Measurements from ENCODE around the gene MYL3.

MYL3 gene

GRCh38 chr3:46876313-46877300 lies 13.4 kb upstream of the MYL3 start:
- Histone ChIP-seq H3K36me3 (ENCODE audit: control insufficient read depth, low read length) (no peaks in the 10 kb centered on the region), H3K4me2 (ENCODE audit: low read length) (no peak overlapping the region), H3K79me2 (ENCODE audit: control insufficient read depth, low read length) (no peaks in the 10 kb centered on the region), H3F3A (ENCODE audit: control insufficient read depth, insufficient read depth) (no peaks in the 10 kb centered on the region), H3K4me1 (ENCODE audit: control insufficient read depth, low read length) (peaks cover 21% of the 10 kb centered on the region), H4K20me1 (ENCODE audit: control insufficient read depth, insufficient read depth, low read depth, low read length) (no peaks in the 10 kb centered on the region), H3K4me3 (ENCODE audit: low read length) (no peak overlapping the region), H3K9me2 (replicated peaks; ENCODE audit: control insufficient read depth, low read length) (no peaks in the 10 kb centered on the region), H3K27me3 (ENCODE audit: control insufficient read depth, low read length) (peaks cover 26% of the 10 kb centered on the region), H3K9me3 (ENCODE audit: control insufficient read depth, insufficient read depth, low read length) (no peaks in the 10 kb centered on the region), H3K27ac (ENCODE audit: low read depth, low read length) (no peak overlapping the region)
- TF ChIP-seq EZH2phosphoT487 (IDR thresholded peaks at IDR 0.05; ENCODE audit: borderline replicate concordance, low read length) = no peak

GRCh38 chr3:46875560-46875959 lies 12.3 kb upstream of the MYL3 start:
- Histone ChIP-seq H3K36me3 (ENCODE audit: control insufficient read depth, low read length) (no peaks in the 10 kb centered on the region), H3K9me2 (replicated peaks; ENCODE audit: control insufficient read depth, low read length) (no peaks in the 10 kb centered on the region), H3K27ac (ENCODE audit: low read depth, low read length) (no peak overlapping the region), H3K4me1 (ENCODE audit: control insufficient read depth, low read length) (peaks cover 21% of the 10 kb centered on the region), H3K4me3 (ENCODE audit: low read length) (no peak overlapping the region), H3K4me2 (ENCODE audit: low read length) (no peak overlapping the region), H4K20me1 (ENCODE audit: control insufficient read depth, insufficient read depth, low read depth, low read length) (no peaks in the 10 kb centered on the region), H3K27me3 (ENCODE audit: control insufficient read depth, low read length) (peaks cover 26% of the 10 kb centered on the region), H3K9me3 (ENCODE audit: control insufficient read depth, insufficient read depth, low read length) (no peaks in the 10 kb centered on the region), H3F3A (ENCODE audit: control insufficient read depth, insufficient read depth) (no peaks in the 10 kb centered on the region), H3K79me2 (ENCODE audit: control insufficient read depth, low read length) (no peaks in the 10 kb centered on the region)
- TF ChIP-seq EZH2phosphoT487 (IDR thresholded peaks at IDR 0.05; ENCODE audit: borderline replicate concordance, low read length) = no peak

GRCh38 chr3:46874430-46874829 lies 11.2 kb upstream of the MYL3 start:
- Histone ChIP-seq H3K27ac (ENCODE audit: low read depth, low read length) (no peak overlapping the region), H3K4me2 (ENCODE audit: low read length) (no peak overlapping the region), H3K36me3 (ENCODE audit: control insufficient read depth, low read length) (no peaks in the 10 kb centered on the region), H3K27me3 (ENCODE audit: control insufficient read depth, low read length) (peaks cover 28% of the 10 kb centered on the region), H3K79me2 (ENCODE audit: control insufficient read depth, low read length) (no peaks in the 10 kb centered on the region), H3F3A (ENCODE audit: control insufficient read depth, insufficient read depth) (no peaks in the 10 kb centered on the region), H4K20me1 (ENCODE audit: control insufficient read depth, insufficient read depth, low read depth, low read length) (no peaks in the 10 kb centered on the region), H3K9me2 (replicated peaks; ENCODE audit: control insufficient read depth, low read length) (no peaks in the 10 kb centered on the region), H3K9me3 (ENCODE audit: control insufficient read depth, insufficient read depth, low read length) (no peaks in the 10 kb centered on the region), H3K4me1 (ENCODE audit: control insufficient read depth, low read length) (peaks cover 21% of the 10 kb centered on the region), H3K4me3 (ENCODE audit: low read length) (no peak overlapping the region)
- TF ChIP-seq EZH2phosphoT487 (IDR thresholded peaks at IDR 0.05; ENCODE audit: borderline replicate concordance, low read length) (no peak), CTCF (IDR thresholded peaks at IDR 0.05; ENCODE audit: low read depth, low read length, poor library complexity, severe bottlenecking) (no peak)

- no peaks in the 10 kb centered on the region for H3K36me3 ChIP-seq (ENCODE audit: control insufficient read depth, low read length)
- peaks cover 33% of the 10 kb centered on the region for H3K27me3 ChIP-seq (ENCODE audit: control insufficient read depth, low read length)
- H3K4me1 ChIP-seq (ENCODE audit: control insufficient read depth, low read length) = peaks cover 21% of the 10 kb centered on the region
- no peaks in the 10 kb centered on the region for H3K9me3 ChIP-seq (ENCODE audit: control insufficient read depth, insufficient read depth, low read length)
- no peak overlapping the region for H3K27ac ChIP-seq (ENCODE audit: low read depth, low read length)
- no peaks in the 10 kb centered on the region for H4K20me1 ChIP-seq (ENCODE audit: control insufficient read depth, insufficient read depth, low read depth, low read length)
- TF ChIP-seq CTCF (IDR thresholded peaks at IDR 0.05; ENCODE audit: low read depth, low read length, poor library complexity, severe bottlenecking) = no peak
- no peak for TF ChIP-seq EZH2phosphoT487 (IDR thresholded peaks at IDR 0.05; ENCODE audit: borderline replicate concordance, low read length)
- H3K9me2 ChIP-seq (replicated peaks; ENCODE audit: control insufficient read depth, low read length) = no peaks in the 10 kb centered on the region
- no peak overlapping the region for H3K4me3 ChIP-seq (ENCODE audit: low read length)
- no peak overlapping the region for H3K4me2 ChIP-seq (ENCODE audit: low read length)
- no peaks in the 10 kb centered on the region for H3F3A ChIP-seq (ENCODE audit: control insufficient read depth, insufficient read depth)
- H3K79me2 ChIP-seq (ENCODE audit: control insufficient read depth, low read length) = no peaks in the 10 kb centered on the region
Measured at GRCh38 chr3:46873521-46873920, 10.3 kb upstream of the MYL3 start.

Data from DOHH2 (cell line).